ENCODE measurements around the gene AKAP8L.

AKAP8L gene

DNA sequence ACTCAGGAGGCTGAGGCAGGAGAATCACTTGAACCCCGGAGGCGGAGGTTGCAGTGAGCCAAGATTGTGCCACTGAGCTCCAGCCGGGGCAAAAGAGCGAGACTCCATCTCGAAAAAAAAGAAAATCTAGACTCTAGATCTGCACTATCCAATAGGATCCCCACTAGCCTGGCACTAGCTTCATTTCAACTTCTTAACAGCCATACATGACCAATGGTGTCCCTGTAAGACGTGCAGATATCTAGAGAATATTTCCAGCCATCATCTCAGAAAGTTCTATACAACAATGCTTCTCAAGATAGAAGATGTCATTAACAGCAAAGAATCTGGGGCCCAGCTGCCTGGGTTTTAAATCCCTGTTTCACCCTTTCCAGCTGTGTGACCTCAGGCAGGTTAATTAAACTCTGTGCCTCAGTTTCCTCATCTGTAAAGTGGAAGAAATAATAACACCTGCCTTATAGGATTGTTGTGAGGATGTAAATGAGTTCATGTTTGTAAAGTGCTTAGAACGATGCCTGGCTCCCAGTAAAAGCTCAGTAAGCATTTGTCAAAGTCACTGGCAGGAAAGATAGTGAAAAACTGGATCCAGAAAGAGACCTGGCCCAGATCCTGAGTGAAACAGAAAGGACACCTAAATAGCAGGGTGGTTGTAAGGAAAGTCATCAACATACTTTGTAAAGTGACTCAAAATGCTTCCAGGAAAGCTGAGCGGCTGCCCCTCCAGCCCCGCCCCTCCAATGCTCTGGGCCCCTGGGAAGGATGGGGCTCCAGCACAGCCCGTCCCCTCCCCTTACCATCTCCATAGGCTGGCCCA lies 17.4 kb upstream of the AKAP8L start:
- Histone ChIP-seq H3K4ac (ENCODE audit: low read depth, low read length) (no peak overlapping the region), H3K27ac (ENCODE audit: low read depth, low read length) (no peak overlapping the region), H3K9ac (ENCODE audit: low read length) (no peak overlapping the region), H3K79me1 (ENCODE audit: low read length) (peaks cover 9% of the 10 kb centered on the region), H2AK5ac (ENCODE audit: low read length) (no peak overlapping the region), H3K14ac (ENCODE audit: low read length) (no peak overlapping the region), H3K4me2 (ENCODE audit: low read length) (no peak overlapping the region), H2BK5ac (ENCODE audit: low read depth, low read length, poor library complexity) (no peak overlapping the region), H3K4me3 (ENCODE audit: low read depth, low read length) (no peak overlapping the region), H3K18ac (ENCODE audit: low read length) (no peak overlapping the region), H4K12ac (ENCODE audit: low read depth, low read length) (no peak overlapping the region), H3K4me1 (ENCODE audit: control insufficient read depth in 1 of 2, insufficient read depth in 2 of 2, low read length in 2 of 2) (peaks cover 10% of the 10 kb centered on the region in 2 experiments), H3K36me3 (ENCODE audit: control insufficient read depth in 1 of 2, insufficient read depth in 2 of 2, low read length in 2 of 2) (no peaks in the 10 kb centered on the region), H2BK12ac (ENCODE audit: low read length) (no peak overlapping the region), H3K79me2 (ENCODE audit: control insufficient read depth, insufficient read depth, low read length, poor library complexity) (peaks cover 12% of the 10 kb centered on the region), H2BK120ac (ENCODE audit: insufficient read depth, low read length, poor library complexity) (no peak overlapping the region), H3K9me3 (ENCODE audit: insufficient read depth, low read depth, low read length) (peaks cover 2% of the 10 kb centered on the region), H3K23ac (ENCODE audit: low read length) (no peak overlapping the region), H4K91ac (ENCODE audit: low read depth, low read length) (no peak overlapping the region), H4K8ac (ENCODE audit: low read depth, low read length) (no peak overlapping the region), H2AFZ (ENCODE audit: insufficient read depth, low read length, poor library complexity) (no peak overlapping the region), H3K27me3 (ENCODE audit: insufficient read depth, low read length) (no peaks in the 10 kb centered on the region)
- no CpG with 5 or more reads among the region's 10 CpGs for WGBS (ENCODE audit: extremely low coverage, insufficient coverage, insufficient read length)
- DNase-seq = no peak

DNA sequence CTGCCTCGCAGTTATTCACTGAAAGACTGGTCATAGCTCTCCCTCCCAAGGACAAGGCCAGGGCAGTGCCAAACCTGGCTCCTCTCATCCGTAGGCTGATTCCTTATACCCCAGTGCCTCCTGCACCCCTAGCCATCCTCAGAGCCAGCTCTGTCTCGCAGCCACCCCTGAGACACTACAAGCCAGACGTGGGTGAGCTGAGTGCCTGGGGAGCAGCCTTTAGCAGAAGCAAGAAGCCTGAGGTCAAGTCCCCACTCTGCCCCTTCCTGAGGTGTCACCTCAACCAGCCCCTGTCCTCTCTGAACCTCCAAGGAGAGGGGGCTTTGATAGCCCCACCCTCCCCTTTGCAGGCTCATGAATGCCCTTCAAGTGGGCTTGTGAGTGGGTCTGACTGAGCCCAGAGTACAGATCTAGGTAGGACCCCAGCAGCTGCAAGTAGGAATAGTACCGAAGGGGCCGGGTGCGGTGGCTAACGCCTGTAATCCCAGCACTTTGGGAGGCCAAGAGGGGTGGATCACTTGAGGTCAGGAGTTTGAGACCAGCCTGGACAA lies 14.8 kb upstream of the AKAP8L start:
- H3K27me3 ChIP-seq (ENCODE audit: insufficient read depth, low read length) = no peaks in the 10 kb centered on the region
- no peak for DNase-seq
- H3K9ac ChIP-seq (ENCODE audit: low read length) = peak overlapping the region; percentile 11
- peak overlapping the region; percentile 70 for H4K12ac ChIP-seq (ENCODE audit: low read depth, low read length)
- peak overlapping the region; percentile 85 for H3K4me2 ChIP-seq (ENCODE audit: low read length)
- no peak overlapping the region for H2BK5ac ChIP-seq (ENCODE audit: low read depth, low read length, poor library complexity)
- peak overlapping the region; percentile 20 for H3K14ac ChIP-seq (ENCODE audit: low read length)
- H4K8ac ChIP-seq (ENCODE audit: low read depth, low read length) = peak overlapping the region; percentile 83
- peaks cover 2% of the 10 kb centered on the region for H3K9me3 ChIP-seq (ENCODE audit: insufficient read depth, low read depth, low read length)
- H3K27ac ChIP-seq (ENCODE audit: low read depth, low read length) = no peak overlapping the region
- peaks cover 7 to 18% of the 10 kb centered on the region in 2 experiments for H3K36me3 ChIP-seq (ENCODE audit: control insufficient read depth in 1 of 2, insufficient read depth in 2 of 2, low read length in 2 of 2)
- no peak overlapping the region for H3K23ac ChIP-seq (ENCODE audit: low read length)
- H3K4me1 ChIP-seq (ENCODE audit: control insufficient read depth in 1 of 2, insufficient read depth in 2 of 2, low read length in 2 of 2) = peaks cover 12 to 14% of the 10 kb centered on the region in 2 experiments
- no peak overlapping the region for H2AK5ac ChIP-seq (ENCODE audit: low read length)
- H3K4me3 ChIP-seq (ENCODE audit: low read depth, low read length) = no peak overlapping the region
- H2BK12ac ChIP-seq (ENCODE audit: low read length) = peak overlapping the region; percentile 11
- peak overlapping the region; percentile 2 for H4K91ac ChIP-seq (ENCODE audit: low read depth, low read length)
- peaks cover 19% of the 10 kb centered on the region for H3K79me2 ChIP-seq (ENCODE audit: control insufficient read depth, insufficient read depth, low read length, poor library complexity)
- no CpG with 5 or more reads among the region's 8 CpGs for WGBS (ENCODE audit: extremely low coverage, insufficient coverage, insufficient read length)
- no peak overlapping the region for H3K4ac ChIP-seq (ENCODE audit: low read depth, low read length)
- peaks cover 9% of the 10 kb centered on the region for H3K79me1 ChIP-seq (ENCODE audit: low read length)
- no peak overlapping the region for H2BK120ac ChIP-seq (ENCODE audit: insufficient read depth, low read length, poor library complexity)
- peak overlapping the region; percentile 94 for H2AFZ ChIP-seq (ENCODE audit: insufficient read depth, low read length, poor library complexity)
- no peak overlapping the region for H3K18ac ChIP-seq (ENCODE audit: low read length)

DNA sequence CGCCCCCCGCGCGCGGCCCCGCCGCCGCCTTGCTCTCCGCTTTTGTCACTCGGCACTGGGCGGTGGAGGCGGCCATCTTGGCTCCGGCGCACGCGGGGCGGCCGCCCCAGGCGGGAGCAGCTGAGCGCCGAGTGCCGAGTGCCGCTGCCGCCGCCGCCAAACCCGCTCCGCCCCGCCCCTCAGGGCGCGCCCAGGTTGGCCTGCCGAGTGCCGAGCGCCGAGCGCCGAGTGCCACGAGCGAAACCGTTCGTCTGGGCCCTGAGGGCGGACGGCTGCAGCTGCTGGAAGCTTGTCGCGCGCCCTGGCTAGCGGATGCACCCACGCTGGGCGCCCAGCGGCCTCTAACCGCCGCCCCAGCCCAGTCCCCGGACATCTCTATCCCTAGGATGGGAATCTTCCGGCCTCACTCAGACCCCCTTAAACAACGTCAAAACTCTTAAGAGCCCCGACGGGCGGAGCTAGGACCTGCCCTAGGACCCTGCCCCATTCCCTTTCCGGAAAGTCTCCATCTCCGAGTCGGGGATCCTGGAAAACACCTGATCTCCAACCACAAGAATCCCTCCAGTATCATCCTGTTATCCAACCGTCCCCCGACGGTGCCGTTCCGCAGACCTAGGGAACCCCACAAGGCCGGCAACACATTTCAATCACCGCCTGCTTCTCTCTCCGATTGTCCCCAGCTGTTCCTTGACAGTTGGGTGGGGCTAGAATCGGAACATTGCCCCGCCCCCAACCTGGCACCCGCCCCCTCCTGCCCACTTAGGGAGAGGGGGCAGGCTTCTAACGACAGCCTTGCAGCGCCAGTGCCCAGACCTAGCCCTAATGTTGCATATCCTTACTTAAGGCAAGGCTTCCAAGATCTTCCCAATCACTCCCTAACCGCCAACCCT lies 14.1 kb upstream of the AKAP8L start:
- Histone ChIP-seq H3K23ac (ENCODE audit: low read length) (no peak overlapping the region), H2BK5ac (ENCODE audit: low read depth, low read length, poor library complexity) (no peak overlapping the region), H3K79me1 (ENCODE audit: low read length) (peaks cover 9% of the 10 kb centered on the region), H4K8ac (ENCODE audit: low read depth, low read length) (peak overlapping the region; percentile 92), H2AFZ (ENCODE audit: insufficient read depth, low read length, poor library complexity) (peak overlapping the region; percentile 94), H2BK12ac (ENCODE audit: low read length) (peak overlapping the region; percentile 11), H3K27me3 (ENCODE audit: insufficient read depth, low read length) (no peaks in the 10 kb centered on the region), H3K18ac (ENCODE audit: low read length) (peak overlapping the region; percentile 76), H3K4me2 (ENCODE audit: low read length) (peak overlapping the region; percentile 85), H3K14ac (ENCODE audit: low read length) (peak overlapping the region; percentile 87), H3K36me3 (ENCODE audit: control insufficient read depth in 1 of 2, insufficient read depth in 2 of 2, low read length in 2 of 2) (peaks cover 13 to 24% of the 10 kb centered on the region in 2 experiments), H2AK5ac (ENCODE audit: low read length) (no peak overlapping the region), H3K9ac (ENCODE audit: low read length) (peak overlapping the region; percentile 28), H3K4ac (ENCODE audit: low read depth, low read length) (peak overlapping the region; percentile 78), H3K4me1 (ENCODE audit: control insufficient read depth in 1 of 2, insufficient read depth in 2 of 2, low read length in 2 of 2) (peaks cover 12 to 14% of the 10 kb centered on the region in 2 experiments), H4K91ac (ENCODE audit: low read depth, low read length) (peak overlapping the region; percentile 67), H3K27ac (ENCODE audit: low read depth, low read length) (peak overlapping the region; percentile 40), H3K79me2 (ENCODE audit: control insufficient read depth, insufficient read depth, low read length, poor library complexity) (peaks cover 19% of the 10 kb centered on the region), H2BK120ac (ENCODE audit: insufficient read depth, low read length, poor library complexity) (peak overlapping the region; percentile 25), H4K12ac (ENCODE audit: low read depth, low read length) (peak overlapping the region; percentile 97), H3K4me3 (ENCODE audit: low read depth, low read length) (peak overlapping the region; percentile 82), H3K9me3 (ENCODE audit: insufficient read depth, low read depth, low read length) (peaks cover 2% of the 10 kb centered on the region)
- no CpG with 5 or more reads among the region's 75 CpGs for WGBS (ENCODE audit: extremely low coverage, insufficient coverage, insufficient read length)
- peak; percentile 92 to 97 for DNase-seq

DNA sequence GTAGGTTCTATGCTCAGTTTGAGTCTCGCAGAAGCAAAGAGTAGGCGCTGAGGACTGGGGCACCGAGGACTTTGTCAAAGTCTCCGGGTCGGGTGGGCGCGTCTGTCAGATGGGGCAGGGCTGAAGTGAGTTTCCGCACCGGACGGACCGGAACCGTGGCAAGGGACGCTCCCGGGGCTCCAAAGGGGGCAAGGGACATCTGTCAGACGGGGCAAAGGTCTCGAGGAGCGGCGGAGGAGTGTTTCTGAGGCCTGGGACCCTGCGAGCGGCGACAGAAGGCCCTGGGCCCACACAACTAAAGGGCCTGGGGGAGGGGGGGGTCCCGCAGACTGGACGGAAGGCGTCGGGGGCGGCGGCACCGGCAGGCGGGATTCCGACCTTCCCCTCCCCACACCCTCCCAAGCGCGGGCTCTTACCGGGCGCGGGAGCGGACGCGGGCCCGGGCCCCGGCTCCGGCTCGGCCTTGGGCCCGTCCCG lies 13.3 kb upstream of the AKAP8L start:
- peak overlapping the region; percentile 92 for H3K14ac ChIP-seq (ENCODE audit: low read length)
- H3K79me1 ChIP-seq (ENCODE audit: low read length) = peaks cover 9% of the 10 kb centered on the region
- no CpG with 5 or more reads among the region's 44 CpGs for WGBS (ENCODE audit: extremely low coverage, insufficient coverage, insufficient read length)
- H2AK5ac ChIP-seq (ENCODE audit: low read length) = peak overlapping the region; percentile 89
- H3K23ac ChIP-seq (ENCODE audit: low read length) = no peak overlapping the region
- H2BK12ac ChIP-seq (ENCODE audit: low read length) = no peak overlapping the region
- no peaks in the 10 kb centered on the region for H3K27me3 ChIP-seq (ENCODE audit: insufficient read depth, low read length)
- peak overlapping the region; percentile 79 for H3K4me2 ChIP-seq (ENCODE audit: low read length)
- peaks cover 12 to 14% of the 10 kb centered on the region in 2 experiments for H3K4me1 ChIP-seq (ENCODE audit: control insufficient read depth in 1 of 2, insufficient read depth in 2 of 2, low read length in 2 of 2)
- peak overlapping the region; percentile 95 for H3K4ac ChIP-seq (ENCODE audit: low read depth, low read length)
- peak overlapping the region; percentile 93 for H4K8ac ChIP-seq (ENCODE audit: low read depth, low read length)
- H3K18ac ChIP-seq (ENCODE audit: low read length) = peak overlapping the region; percentile 85
- H3K9ac ChIP-seq (ENCODE audit: low read length) = peak overlapping the region; percentile 88
- peak overlapping the region; percentile 82 for H2AFZ ChIP-seq (ENCODE audit: insufficient read depth, low read length, poor library complexity)
- peaks cover 19% of the 10 kb centered on the region for H3K79me2 ChIP-seq (ENCODE audit: control insufficient read depth, insufficient read depth, low read length, poor library complexity)
- peak overlapping the region; percentile 82 for H3K4me3 ChIP-seq (ENCODE audit: low read depth, low read length)
- H4K91ac ChIP-seq (ENCODE audit: low read depth, low read length) = peak overlapping the region; percentile 87
- no peak overlapping the region for H3K27ac ChIP-seq (ENCODE audit: low read depth, low read length)
- peak overlapping the region; percentile 82 for H4K12ac ChIP-seq (ENCODE audit: low read depth, low read length)
- DNase-seq = no peak
- peaks cover under 1% of the 10 kb centered on the region for H3K9me3 ChIP-seq (ENCODE audit: insufficient read depth, low read depth, low read length)
- H2BK120ac ChIP-seq (ENCODE audit: insufficient read depth, low read length, poor library complexity) = peak overlapping the region; percentile 65
- peaks cover 22 to 33% of the 10 kb centered on the region in 2 experiments for H3K36me3 ChIP-seq (ENCODE audit: control insufficient read depth in 1 of 2, insufficient read depth in 2 of 2, low read length in 2 of 2)
- no peak overlapping the region for H2BK5ac ChIP-seq (ENCODE audit: low read depth, low read length, poor library complexity)

Measured in trophoblast cell (in vitro differentiated cells and primary cell).